Gastroesophageal sphincter (tissue), 4 donors: ENCODE data around the gene CHRDL1. TPM values are rescaled to one million over a fixed set of nuclear protein-coding genes. Genes with fewer than 3 reads are reported as not detected.

Source experiments
- ATAC-seq: fragments of 150-250 bp; one replicate; pipeline ENCODE4 v1.9.1; 2016; ENCODE audit warnings: mild to moderate bottlenecking, moderate library complexity
- H3K27ac ChIP-seq, 4 donors: fragments of 200-600 bp; sonication (generic) in 3 of 4; 1 replicate in 3 of 4; 2 replicates in 1 of 4; pipeline ENCODE4 v1.5.1; 2016 to 2019
- H3K27me3 ChIP-seq: fragments of 200-600 bp; sonication (generic); one replicate; pipeline ENCODE4 v1.5.1; 2019
- H3K36me3 ChIP-seq, 2 donors: fragments of 200-600 bp; sonication (generic); one replicate each; pipeline ENCODE4 v1.5.1; 2019; ENCODE audit warnings: control low read depth in 1 of 2
- H3K4me1 ChIP-seq, 3 donors: fragments of 200-600 bp; sonication (generic); 1 replicate in 2 of 3; 2 replicates in 1 of 3; pipeline ENCODE4 v1.5.1; 2016 to 2019; ENCODE audit warnings: control low read depth in 2 of 3
- H3K4me3 ChIP-seq, 2 donors: fragments of 200-600 bp; sonication (generic); one replicate each; pipeline ENCODE4 v1.5.1; 2019; ENCODE audit warnings: mild to moderate bottlenecking in 1 of 2, moderate library complexity in 1 of 2
- H3K9me3 ChIP-seq, 3 donors: fragments of 200-600 bp; sonication (generic); one replicate each; pipeline ENCODE4 v1.5.1; 2017 to 2019; ENCODE audit warnings: control low read depth in 2 of 3
- EP300 ChIP-seq: sonication (generic); formaldehyde crosslinking; IDR thresholded peaks from one replicate; pipeline ENCODE4 v1.6.1; 2017; ENCODE audit warnings: antibody characterized with exemption, mild to moderate bottlenecking
- POLR2A ChIP-seq, 2 donors: fragments of 450-650 bp; IDR thresholded peaks; one replicate each; pipeline ENCODE4 v1.6.1; 2017; ENCODE audit warnings: antibody characterized with exemption in 2 of 2, mild to moderate bottlenecking in 2 of 2, moderate library complexity in 1 of 2
- POLR2AphosphoS5 ChIP-seq: sonication (generic); formaldehyde crosslinking; IDR thresholded peaks from one replicate; pipeline ENCODE4 v1.6.1; 2017; ENCODE audit warnings: antibody characterized with exemption
- WGBS, 2 donors: methylation state at CpG; one replicate each; pipeline ENCODE4 v1.1.5; 2018; ENCODE audit warnings: low coverage in 1 of 2; 5-methylcytosine and 5-hydroxymethylcytosine counted together
- total RNA-seq, 4 donors: library from RNA; depleted of rRNA; stranded (reverse); fragments of >200 nt; gene quantifications; one replicate each; pipeline ENCODE4 v1.1.0, GENCODE V29; 2016
- TF ChIP-seq, protein P1 (sequence below), 4 experiments: fragments of 200-600 bp in 2 of 4; fragments of 450-650 bp in 2 of 4; sonication (generic) in 1 of 4; IDR thresholded peaks; one replicate each; pipeline ENCODE4 v1.5.1; 2017 to 2019; ENCODE audit warnings: antibody characterized with exemption in 4 of 4, mild to moderate bottlenecking in 2 of 4, moderate library complexity in 2 of 4

CHRDL1 gene
- total RNA-seq, 4 donors from 2014 or later = 154 to 403 (median 281) TPM

DNA sequence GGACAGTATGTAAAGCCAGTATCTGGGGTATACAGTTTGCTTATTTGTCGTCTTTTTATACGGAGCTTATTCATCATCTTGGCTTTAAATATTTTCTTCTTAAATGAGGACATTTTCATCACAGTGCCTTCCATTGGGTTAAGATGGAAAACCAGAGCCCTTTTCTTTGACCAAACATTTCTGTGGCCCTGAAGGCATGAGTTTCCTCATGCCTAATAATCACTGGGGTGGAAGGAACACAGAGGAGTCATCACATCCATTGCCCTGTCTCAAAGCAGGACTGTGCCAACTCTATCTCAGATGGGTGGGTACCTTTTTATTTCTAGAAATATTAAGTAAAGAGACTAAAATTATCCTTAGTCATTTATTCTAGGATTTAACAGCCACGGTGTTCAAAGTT is 40.0 kb downstream of the CHRDL1 start:
- no peaks in the 10 kb centered on the region for H3K36me3 ChIP-seq
- H3K4me1 ChIP-seq = peaks cover 0 to 4% (median 0%) of the 10 kb centered on the region in 3 donors
- H3K9me3 ChIP-seq = no peaks in the 10 kb centered on the region
- ATAC-seq = no peak
- H3K27ac ChIP-seq = no peak overlapping the region
- WGBS, 2 donors = 77 to 93% methylated on average over 3 of the region's 3 CpGs
- H3K27me3 ChIP-seq = no peaks in the 10 kb centered on the region
- TF ChIP-seq, protein P1, sequence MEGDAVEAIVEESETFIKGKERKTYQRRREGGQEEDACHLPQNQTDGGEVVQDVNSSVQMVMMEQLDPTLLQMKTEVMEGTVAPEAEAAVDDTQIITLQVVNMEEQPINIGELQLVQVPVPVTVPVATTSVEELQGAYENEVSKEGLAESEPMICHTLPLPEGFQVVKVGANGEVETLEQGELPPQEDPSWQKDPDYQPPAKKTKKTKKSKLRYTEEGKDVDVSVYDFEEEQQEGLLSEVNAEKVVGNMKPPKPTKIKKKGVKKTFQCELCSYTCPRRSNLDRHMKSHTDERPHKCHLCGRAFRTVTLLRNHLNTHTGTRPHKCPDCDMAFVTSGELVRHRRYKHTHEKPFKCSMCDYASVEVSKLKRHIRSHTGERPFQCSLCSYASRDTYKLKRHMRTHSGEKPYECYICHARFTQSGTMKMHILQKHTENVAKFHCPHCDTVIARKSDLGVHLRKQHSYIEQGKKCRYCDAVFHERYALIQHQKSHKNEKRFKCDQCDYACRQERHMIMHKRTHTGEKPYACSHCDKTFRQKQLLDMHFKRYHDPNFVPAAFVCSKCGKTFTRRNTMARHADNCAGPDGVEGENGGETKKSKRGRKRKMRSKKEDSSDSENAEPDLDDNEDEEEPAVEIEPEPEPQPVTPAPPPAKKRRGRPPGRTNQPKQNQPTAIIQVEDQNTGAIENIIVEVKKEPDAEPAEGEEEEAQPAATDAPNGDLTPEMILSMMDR (IDR thresholded peaks at IDR 0.05) = no peak
- TF ChIP-seq POLR2A (IDR thresholded peaks at IDR 0.05) = no peak
- no peak for TF ChIP-seq POLR2AphosphoS5
- no peak for TF ChIP-seq EP300
- H3K4me3 ChIP-seq = no peak overlapping the region

DNA sequence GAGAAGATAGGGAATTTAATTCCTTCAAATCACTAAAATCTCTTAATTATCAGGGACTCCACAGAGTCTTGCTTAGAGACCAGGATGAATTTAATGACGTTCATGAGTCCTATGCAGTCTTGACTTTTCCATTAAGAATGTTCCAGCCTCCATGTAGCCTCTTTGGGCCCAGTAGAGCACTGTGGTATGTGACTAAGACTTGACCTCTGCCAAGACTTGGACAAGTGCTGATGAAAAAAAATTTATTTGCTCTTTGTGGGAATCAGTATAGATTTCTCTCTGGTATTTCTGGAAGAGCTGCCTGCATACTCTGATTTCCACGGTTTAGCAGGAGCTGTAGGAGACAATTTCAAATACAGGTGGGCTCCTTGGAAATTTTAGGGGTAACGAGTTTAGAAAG is 40.6 kb downstream of the CHRDL1 start:
- H3K4me1 ChIP-seq = peaks cover 0 to 9% (median 0%) of the 10 kb centered on the region in 3 donors
- no peak overlapping the region for H3K27ac ChIP-seq
- TF ChIP-seq POLR2A (IDR thresholded peaks at IDR 0.05) (no peak), EP300 (no peak), POLR2AphosphoS5 (no peak)
- TF ChIP-seq, protein P1 (IDR thresholded peaks at IDR 0.05) = no peak
- ATAC-seq = no peak
- WGBS, 2 donors = 65 to 67% methylated on average over 3 of the region's 3 CpGs
- no peaks in the 10 kb centered on the region for H3K36me3 ChIP-seq
- no peaks in the 10 kb centered on the region for H3K27me3 ChIP-seq
- H3K9me3 ChIP-seq = no peaks in the 10 kb centered on the region
- H3K4me3 ChIP-seq = no peak overlapping the region

DNA sequence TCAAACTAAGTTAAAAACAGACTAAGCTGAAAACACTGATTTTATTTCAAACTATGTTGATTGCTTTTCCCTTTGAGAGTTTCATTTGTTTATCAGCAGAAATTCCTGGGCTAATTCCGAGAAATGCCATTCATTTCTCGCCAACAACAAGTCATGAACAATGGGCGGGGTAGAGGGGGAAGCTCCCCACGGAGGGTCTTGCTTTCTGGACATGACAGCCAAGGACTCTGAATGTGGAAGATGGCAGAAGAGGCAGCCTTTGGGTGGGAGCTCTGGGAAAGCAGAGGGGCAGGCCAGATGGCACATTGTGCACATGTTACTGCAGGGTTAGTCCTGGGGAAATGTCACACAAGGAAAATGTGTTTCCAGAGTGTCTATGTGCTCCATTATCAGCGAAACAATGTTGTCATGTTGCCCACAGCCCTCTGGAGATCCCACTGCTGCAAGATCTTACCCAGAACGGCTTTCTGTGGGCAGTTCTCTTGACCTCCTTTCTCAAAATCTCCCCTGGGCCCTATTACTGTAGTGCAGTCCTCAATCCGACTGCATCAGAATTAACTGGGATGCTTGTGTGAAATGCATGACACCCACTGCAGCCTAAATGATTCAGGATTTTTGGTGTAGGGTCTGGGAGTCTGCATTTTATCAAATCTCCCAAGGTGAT is 45.0 kb downstream of the CHRDL1 start:
- no peaks in the 10 kb centered on the region for H3K36me3 ChIP-seq
- H3K27ac ChIP-seq = no peak overlapping the region
- TF ChIP-seq POLR2A (IDR thresholded peaks at IDR 0.05) (no peak), POLR2AphosphoS5 (no peak), EP300 (no peak)
- TF ChIP-seq, protein P1 (IDR thresholded peaks at IDR 0.05) = no peak
- peak; percentile 28 for ATAC-seq
- H3K27me3 ChIP-seq = no peaks in the 10 kb centered on the region
- no peaks in the 10 kb centered on the region for H3K9me3 ChIP-seq
- H3K4me1 ChIP-seq = peaks cover 0 to 22% (median 0%) of the 10 kb centered on the region in 3 donors
- H3K4me3 ChIP-seq = no peak overlapping the region
- 45 to 51% methylated on average over 6 of the region's 7 CpGs for WGBS, 2 donors

DNA sequence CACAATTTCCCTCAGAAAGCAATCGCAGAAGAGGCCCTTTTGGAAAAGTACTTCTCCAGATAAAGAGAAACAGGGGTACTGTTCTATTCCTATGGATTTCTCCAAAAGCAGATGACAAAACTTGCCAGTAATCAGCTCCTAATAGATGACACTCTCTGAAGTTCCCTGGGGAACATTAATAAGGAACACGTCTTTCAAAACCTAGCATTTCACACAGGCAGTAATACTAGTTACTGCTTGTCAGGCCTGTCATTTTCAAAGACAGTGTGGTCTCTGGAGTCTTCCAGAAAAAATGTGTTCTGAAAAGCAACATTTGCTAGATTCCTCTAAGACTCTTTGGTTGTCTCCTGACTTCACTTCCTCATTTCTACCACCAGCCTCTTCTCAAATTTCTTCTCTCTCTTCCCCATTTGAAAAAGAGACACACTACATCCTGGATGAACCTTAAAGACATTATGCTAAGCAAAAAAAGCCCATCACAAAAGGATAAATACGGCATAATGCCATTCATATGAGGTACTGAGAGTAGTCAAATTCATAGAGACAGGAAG is 47.3 kb downstream of the CHRDL1 start:
- H3K4me1 ChIP-seq = peaks cover 0 to 44% (median 0%) of the 10 kb centered on the region in 3 donors
- no peaks in the 10 kb centered on the region for H3K9me3 ChIP-seq
- no peak overlapping the region for H3K4me3 ChIP-seq
- no peak for ATAC-seq
- no peaks in the 10 kb centered on the region for H3K27me3 ChIP-seq
- WGBS, 2 donors = 60 to 85% methylated on average over 1 to 2 of the region's 3 CpGs
- H3K36me3 ChIP-seq = no peaks in the 10 kb centered on the region
- TF ChIP-seq POLR2AphosphoS5 (no peak), EP300 (no peak), POLR2A (IDR thresholded peaks at IDR 0.05) (no peak)
- TF ChIP-seq, protein P1 (IDR thresholded peaks at IDR 0.05) = no peak
- H3K27ac ChIP-seq = no peak overlapping the region

- Histone ChIP-seq H3K9me3 (no peaks in the 10 kb centered on the region), H3K36me3 (no peaks in the 10 kb centered on the region), H3K27me3 (no peaks in the 10 kb centered on the region), H3K4me1 (peaks cover 0 to 57% (median 0%) of the 10 kb centered on the region in 3 donors), H3K4me3 (no peak overlapping the region), H3K27ac (peak overlapping the region in 2 of 4 donors; percentile 70 to 80)
- no peak for ATAC-seq
- TF ChIP-seq POLR2A (IDR thresholded peaks at IDR 0.05) (no peak), POLR2AphosphoS5 (no peak), EP300 (no peak)
- TF ChIP-seq, protein P1 (IDR thresholded peaks at IDR 0.05) = no peak
- WGBS, 2 donors = no CpG with 5 or more reads among the region's 4 CpGs
These were observed 49.6 kb downstream of the CHRDL1 start for GRCh38 chrX:110746014-110746413.
